Endothelial cell of umbilical vein (primary cell): ENCODE measurements around the gene SERPINB10. TPM values are rescaled to one million over a fixed set of nuclear protein-coding genes. Genes with fewer than 3 reads are reported as not detected.

Experiments
- BruUV-seq: library from RNA; stranded (reverse); fragments of 400-500 nt; replicated peaks from 2 replicates; lab custom pipeline; 2021; lab: Mats Ljungman, UMichigan
- CTCF ChIA-PET: fragments of 300-600, 350-600 bp; sonication (Branson Sonifier 250); formaldehyde crosslinking; loops from one replicate; lab custom pipeline; 2021; ENCODE audit warnings: antibody characterized with exemption, inconsistent platforms; lab: Charles Lee
- POLR2A ChIA-PET: fragments of 300-600, 350-600 bp; sonication (Branson Sonifier 250); formaldehyde crosslinking; loops from one replicate; lab custom pipeline; 2021; ENCODE audit warnings: antibody characterized with exemption, inconsistent platforms; lab: Charles Lee
- DNase-seq: peaks from one replicate; pipeline ENCODE4 v3.0.0-alpha.2; 2011; ENCODE audit warnings: low read depth, low spot score
- FAIRE-seq: peaks from 2 replicates; lab custom pipeline; 2011; peaks lifted over from hg19 to GRCh38; lab: Jason Lieb, UNC
- H2AFZ ChIP-seq: 2 replicates; pipeline ENCODE4 v1.6.0; 2012; ENCODE audit warnings: low read depth, low read length, control low read depth, inconsistent platforms
- H3K27ac ChIP-seq: 2 replicates; pipeline ENCODE4 v1.5.1; 2011; ENCODE audit warnings: low read depth, mild to moderate bottlenecking, control low read depth, low read length, moderate library complexity; ENCODE audit not compliant: insufficient read depth
- H3K27me3 ChIP-seq, 2 experiments: 2 replicates each; pipeline versions ENCODE4 v1.6.0 to v1.6.1; 2011; ENCODE audit warnings: low read length in 2 of 2, mixed read lengths in 1 of 2; ENCODE audit not compliant: control insufficient read depth in 2 of 2, insufficient read depth in 2 of 2
- H3K36me3 ChIP-seq, 2 experiments: 2 replicates in 1 of 2; 3 replicates in 1 of 2; pipeline ENCODE4 v1.5.1; 2011; ENCODE audit warnings: low read length in 2 of 2, mild to moderate bottlenecking in 1 of 2, moderate library complexity in 1 of 2; ENCODE audit not compliant: control insufficient read depth in 2 of 2, insufficient read depth in 2 of 2; ENCODE audit errors: extremely low read depth in 1 of 2
- H3K4me1 ChIP-seq: 3 replicates; pipeline ENCODE4 v1.5.1; 2011; ENCODE audit warnings: mild to moderate bottlenecking, low read length; ENCODE audit not compliant: control insufficient read depth, insufficient read depth; ENCODE audit errors: extremely low read depth
- H3K4me2 ChIP-seq: 2 replicates; pipeline ENCODE4 v1.6.1; 2011; ENCODE audit warnings: low read length, control low read depth, mixed read lengths; ENCODE audit not compliant: insufficient read depth
- H3K4me3 ChIP-seq, 3 experiments: fragments of 200-600 bp in 1 of 3; sonication (generic), shearing (Covaris generic) in 1 of 3; replicated peaks in 1 of 3; 2 replicates each; pipeline ENCODE4 v1.5.1; 2011 to 2016; ENCODE audit warnings: control low read depth in 3 of 3, low read length in 3 of 3, mild to moderate bottlenecking in 2 of 3, inconsistent platforms in 1 of 3, low read depth in 1 of 3, moderate library complexity in 1 of 3; ENCODE audit not compliant: insufficient read depth in 1 of 3
- H3K79me2 ChIP-seq: 2 replicates; pipeline ENCODE4 v1.6.0; 2012; ENCODE audit warnings: low read length, inconsistent platforms; ENCODE audit not compliant: control insufficient read depth, insufficient read depth
- H3K9ac ChIP-seq: replicated peaks from 2 replicates; pipeline ENCODE3; 2011; ENCODE audit warnings: low read length, control low read depth; ENCODE audit not compliant: insufficient read depth; ENCODE audit errors: extremely low read depth
- H3K9me1 ChIP-seq: replicated peaks from 3 replicates; pipeline ENCODE4 v1.6.0; 2011; ENCODE audit warnings: mild to moderate bottlenecking, low read length; ENCODE audit not compliant: control insufficient read depth, insufficient read depth; ENCODE audit errors: extremely low read depth
- H3K9me3 ChIP-seq: replicated peaks from 2 replicates; pipeline ENCODE4 v1.5.1; 2012; ENCODE audit warnings: low read length, inconsistent platforms; ENCODE audit not compliant: control insufficient read depth, insufficient read depth
- H4K20me1 ChIP-seq: replicated peaks from 2 replicates; pipeline ENCODE3; 2011; ENCODE audit warnings: mild to moderate bottlenecking, low read length; ENCODE audit not compliant: control insufficient read depth, insufficient read depth; ENCODE audit errors: extremely low read depth
- EZH2 ChIP-seq: IDR thresholded peaks from 2 replicates; pipeline ENCODE4 v1.6.1; 2012; ENCODE audit warnings: borderline replicate concordance, low read depth, mild to moderate bottlenecking, moderate library complexity, low read length, inconsistent platforms; ENCODE audit not compliant: severe bottlenecking
- FOS ChIP-seq: IDR thresholded peaks from 2 replicates; pipeline ENCODE4 v1.6.1; 2011; ENCODE audit warnings: mild to moderate bottlenecking, low read length, moderate library complexity, borderline replicate concordance; ENCODE audit not compliant: insufficient read depth
- GATA2 ChIP-seq: IDR thresholded peaks from 2 replicates; pipeline ENCODE4 v1.7.0; 2011; ENCODE audit warnings: low read depth, mild to moderate bottlenecking, moderate library complexity, mixed read lengths, low read length; ENCODE audit not compliant: insufficient read length, insufficient read depth
- JUN ChIP-seq: IDR thresholded peaks from 2 replicates; pipeline ENCODE4 v1.6.1; 2011; ENCODE audit warnings: borderline replicate concordance, low read depth; ENCODE audit not compliant: insufficient read length, insufficient read depth
- MYC ChIP-seq: IDR thresholded peaks from one replicate; pipeline ENCODE4 v1.6.1; 2011; ENCODE audit warnings: mild to moderate bottlenecking, low read depth, low read length
- POLR2A ChIP-seq: IDR thresholded peaks from 2 replicates; pipeline ENCODE4 v1.6.1; 2012; ENCODE audit warnings: low read depth, mild to moderate bottlenecking, control low read depth, low read length
- POLR2AphosphoS5 ChIP-seq: IDR thresholded peaks from 2 replicates; pipeline ENCODE4 v1.6.1; 2012; ENCODE audit warnings: low read depth, mild to moderate bottlenecking, control low read depth, low read length, moderate library complexity; ENCODE audit not compliant: insufficient read depth
- dilution Hi-C: fragments of 300-500 bp; cut with MboI; formaldehyde crosslinking; loops from one replicate; pipeline ENCODE4 v1.15.0; 2019; ENCODE audit warnings: low sequenced_read_pairs; ENCODE audit not compliant: extremely low pct_ligation_motif_present
- intact Hi-C: fragments of 100-400 bp; cut with micrococcal nuclease; formaldehyde crosslinking; loops from one replicate; pipeline ENCODE4 v1.10.0; 2022
- polyA plus RNA-seq, 4 experiments: library from polyadenylated mRNA; depleted of rRNA in 3 of 4; stranded (reverse) in 3 of 4; unstranded in 1 of 4; fragments of >200 nt; gene quantifications; 2 replicates each; pipeline versions ENCODE4 v1.2.1 to v1.2.3, GENCODE V29; 2011 to 2012; ENCODE audit warnings: missing spikeins in 1 of 4
- total RNA-seq: library from RNA; stranded (reverse); gene quantifications from 2 replicates; pipeline ENCODE4 v1.2.3, GENCODE V29; 2021
- TF ChIP-seq, protein P1 (sequence below), 2 donors: IDR thresholded peaks; 1 replicate in 1 of 2; 2 replicates in 1 of 2; pipeline ENCODE4 v1.5.1; 2011; ENCODE audit warnings: low read length in 2 of 2, mild to moderate bottlenecking in 2 of 2, moderate library complexity in 2 of 2, control low read depth in 1 of 2, inconsistent platforms in 1 of 2, low read depth in 1 of 2; ENCODE audit not compliant: insufficient read depth in 1 of 2; ENCODE audit errors: extremely low read depth in 1 of 2
- TF ChIP-seq, protein P2 (sequence below): IDR thresholded peaks from 2 replicates; pipeline ENCODE4 v1.6.1; 2011; ENCODE audit not compliant: insufficient read depth, insufficient read length

SERPINB10 gene
- total and polyA plus RNA-seq, 2 donors (not counting 3 experiments of a cell fraction or from before 2014, with no cell fraction given): not detected

DNA sequence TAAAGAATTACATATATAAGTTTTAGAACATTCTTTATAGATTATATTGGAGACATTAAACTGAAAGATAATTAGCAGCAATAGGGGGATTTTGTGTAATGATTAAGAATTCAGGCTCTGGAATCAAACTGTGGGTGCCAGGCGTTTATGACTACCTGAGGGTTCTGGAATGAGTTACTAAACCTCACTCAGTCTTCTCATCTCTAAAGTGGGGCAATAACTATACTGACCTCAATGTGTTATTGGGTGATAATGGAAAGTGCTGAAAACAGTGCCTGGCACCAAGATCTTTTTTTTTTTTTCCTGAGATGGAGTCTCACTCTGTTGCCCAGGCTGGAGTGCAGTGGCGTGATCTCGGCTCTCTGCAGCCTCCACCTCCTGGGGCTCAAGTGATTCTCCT lies 69.3 kb downstream of the SERPINB10 start:
- no peak overlapping the region for H2AFZ ChIP-seq
- dilution Hi-C loops: no loop called here
- H3K9ac ChIP-seq: no peak overlapping the region
- H3K36me3 ChIP-seq: peaks cover 2 to 7% of the 10 kb centered on the region in 2 experiments
- no peak overlapping the region for H3K27ac ChIP-seq
- no peak for TF ChIP-seq MYC
- TF ChIP-seq POLR2AphosphoS5: no peak
- no peak for TF ChIP-seq FOS
- TF ChIP-seq GATA2: no peak
- TF ChIP-seq, protein P1, sequence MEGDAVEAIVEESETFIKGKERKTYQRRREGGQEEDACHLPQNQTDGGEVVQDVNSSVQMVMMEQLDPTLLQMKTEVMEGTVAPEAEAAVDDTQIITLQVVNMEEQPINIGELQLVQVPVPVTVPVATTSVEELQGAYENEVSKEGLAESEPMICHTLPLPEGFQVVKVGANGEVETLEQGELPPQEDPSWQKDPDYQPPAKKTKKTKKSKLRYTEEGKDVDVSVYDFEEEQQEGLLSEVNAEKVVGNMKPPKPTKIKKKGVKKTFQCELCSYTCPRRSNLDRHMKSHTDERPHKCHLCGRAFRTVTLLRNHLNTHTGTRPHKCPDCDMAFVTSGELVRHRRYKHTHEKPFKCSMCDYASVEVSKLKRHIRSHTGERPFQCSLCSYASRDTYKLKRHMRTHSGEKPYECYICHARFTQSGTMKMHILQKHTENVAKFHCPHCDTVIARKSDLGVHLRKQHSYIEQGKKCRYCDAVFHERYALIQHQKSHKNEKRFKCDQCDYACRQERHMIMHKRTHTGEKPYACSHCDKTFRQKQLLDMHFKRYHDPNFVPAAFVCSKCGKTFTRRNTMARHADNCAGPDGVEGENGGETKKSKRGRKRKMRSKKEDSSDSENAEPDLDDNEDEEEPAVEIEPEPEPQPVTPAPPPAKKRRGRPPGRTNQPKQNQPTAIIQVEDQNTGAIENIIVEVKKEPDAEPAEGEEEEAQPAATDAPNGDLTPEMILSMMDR (IDR thresholded peaks at IDR 0.05; ENCODE audit: extremely low read depth in 1 of 2, insufficient read depth in 1 of 2, low read depth in 1 of 2, low read length in 2 of 2): no peak
- no peak for TF ChIP-seq JUN
- no peak for TF ChIP-seq POLR2A
- TF ChIP-seq, protein P2, sequence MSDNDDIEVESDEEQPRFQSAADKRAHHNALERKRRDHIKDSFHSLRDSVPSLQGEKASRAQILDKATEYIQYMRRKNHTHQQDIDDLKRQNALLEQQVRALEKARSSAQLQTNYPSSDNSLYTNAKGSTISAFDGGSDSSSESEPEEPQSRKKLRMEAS: no peak
- no peak for TF ChIP-seq EZH2
- ChIA-PET CTCF (interaction anchor here (1.5 to 5.2 kb wide), 2 partner anchors 13 to 14 kb away, joined by 12 to 61 read pairs; no protein-coding TSS in a partner anchor), POLR2A (no interaction called here)
- no peaks in the 10 kb centered on the region for H4K20me1 ChIP-seq
- H3K9me1 ChIP-seq: no peaks in the 10 kb centered on the region
- DNase-seq: no peak
- peaks cover 44% of the 10 kb centered on the region for H3K79me2 ChIP-seq
- no peaks in the 10 kb centered on the region for H3K9me3 ChIP-seq
- H3K4me3 ChIP-seq: no peak overlapping the region
- H3K4me2 ChIP-seq: no peak overlapping the region
- no peak for FAIRE-seq
- BruUV-seq: no TSS peak
- peaks cover 2% of the 10 kb centered on the region for H3K4me1 ChIP-seq
- intact Hi-C loops: no loop called here
- H3K27me3 ChIP-seq: no peaks in the 10 kb centered on the region
